Neural cell (in vitro differentiated cells): ENCODE results near the gene RFPL4AL1.

Experiments
- EP300 ChIP-seq: fragments of 450-650 bp; conservative IDR thresholded peaks from 2 replicates; pipeline ENCODE4 v1.6.1; 2014; ENCODE audit warnings: antibody characterized with exemption, mild to moderate bottlenecking, moderate library complexity; ENCODE audit not compliant: poor library complexity, severe bottlenecking
- EZH2 ChIP-seq: fragments of 200-600, 300-800 bp; shearing (Covaris generic), sonication (generic); IDR thresholded peaks from 2 replicates; pipeline ENCODE4 v1.6.1; 2014; ENCODE audit warnings: antibody characterized with exemption, low read length, borderline replicate concordance, mild to moderate bottlenecking; ENCODE audit not compliant: insufficient read depth, poor library complexity, severe bottlenecking
- MXI1 ChIP-seq: fragments of 450-650 bp; conservative IDR thresholded peaks from 2 replicates; pipeline ENCODE4 v1.6.1; 2014; ENCODE audit warnings: antibody characterized with exemption, mild to moderate bottlenecking; ENCODE audit not compliant: poor library complexity, severe bottlenecking
- RAD21 ChIP-seq: fragments of 450-650 bp; conservative IDR thresholded peaks from 2 replicates; pipeline ENCODE4 v1.6.1; 2014; ENCODE audit warnings: antibody characterized with exemption, mild to moderate bottlenecking, moderate library complexity
- TAF1 ChIP-seq: IDR thresholded peaks from 2 replicates; pipeline ENCODE4 v1.6.1; 2012; ENCODE audit warnings: low read depth
- TF ChIP-seq, protein P1 (sequence below): fragments of 450-650 bp; IDR thresholded peaks from 2 replicates; pipeline ENCODE4 v1.5.1; 2014; ENCODE audit warnings: antibody characterized with exemption, mild to moderate bottlenecking, moderate library complexity; ENCODE audit not compliant: poor library complexity, severe bottlenecking

DNA sequence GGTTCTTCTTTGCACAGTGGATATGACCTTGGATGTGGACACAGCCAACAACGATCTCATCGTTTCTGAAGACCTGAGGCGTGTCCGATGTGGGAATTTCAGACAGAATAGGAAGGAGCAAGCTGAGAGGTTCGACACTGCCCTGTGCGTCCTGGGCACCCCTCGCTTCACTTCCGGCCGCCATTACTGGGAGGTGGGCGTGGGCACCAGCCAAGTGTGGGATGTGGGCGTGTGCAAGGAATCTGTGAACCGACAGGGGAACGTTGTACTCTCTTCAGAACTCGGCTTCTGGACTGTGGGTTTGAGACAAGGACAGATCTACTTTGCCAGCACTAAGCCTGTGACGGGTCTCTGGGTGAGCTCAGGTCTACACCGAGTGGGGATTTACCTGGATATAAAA lies 9.4 kb downstream of the RFPL4AL1 start:
- TF ChIP-seq, protein P1, sequence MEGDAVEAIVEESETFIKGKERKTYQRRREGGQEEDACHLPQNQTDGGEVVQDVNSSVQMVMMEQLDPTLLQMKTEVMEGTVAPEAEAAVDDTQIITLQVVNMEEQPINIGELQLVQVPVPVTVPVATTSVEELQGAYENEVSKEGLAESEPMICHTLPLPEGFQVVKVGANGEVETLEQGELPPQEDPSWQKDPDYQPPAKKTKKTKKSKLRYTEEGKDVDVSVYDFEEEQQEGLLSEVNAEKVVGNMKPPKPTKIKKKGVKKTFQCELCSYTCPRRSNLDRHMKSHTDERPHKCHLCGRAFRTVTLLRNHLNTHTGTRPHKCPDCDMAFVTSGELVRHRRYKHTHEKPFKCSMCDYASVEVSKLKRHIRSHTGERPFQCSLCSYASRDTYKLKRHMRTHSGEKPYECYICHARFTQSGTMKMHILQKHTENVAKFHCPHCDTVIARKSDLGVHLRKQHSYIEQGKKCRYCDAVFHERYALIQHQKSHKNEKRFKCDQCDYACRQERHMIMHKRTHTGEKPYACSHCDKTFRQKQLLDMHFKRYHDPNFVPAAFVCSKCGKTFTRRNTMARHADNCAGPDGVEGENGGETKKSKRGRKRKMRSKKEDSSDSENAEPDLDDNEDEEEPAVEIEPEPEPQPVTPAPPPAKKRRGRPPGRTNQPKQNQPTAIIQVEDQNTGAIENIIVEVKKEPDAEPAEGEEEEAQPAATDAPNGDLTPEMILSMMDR = no peak
- no peak for TF ChIP-seq EZH2
- no peak for TF ChIP-seq TAF1
- TF ChIP-seq MXI1 = no peak
- TF ChIP-seq EP300 = no peak
- no peak for TF ChIP-seq RAD21
